AG10803 (cell line): ENCODE results near the gene RFX8.
A peak's percentile ranks its signal among the peaks of the same experiment; 100 is the strongest.
"Not testable (repeated sequence)": the region's sequence is repeated elsewhere in the genome, so short reads cannot be mapped to it uniquely, and the experiment has no call there.

ENCODE experiments used
- DNase-seq: peaks from one replicate; pipeline ENCODE4 v3.0.0; 2010; ENCODE audit warnings: low read depth
- H3K4me3 ChIP-seq: 2 replicates; pipeline ENCODE4 v1.5.1; 2011; ENCODE audit warnings: mild to moderate bottlenecking, low read length, control low read depth
- CTCF ChIP-seq: conservative IDR thresholded peaks from 2 replicates; pipeline ENCODE4 v1.5.1; 2011; ENCODE audit warnings: mild to moderate bottlenecking, low read length, control low read depth, inconsistent platforms

The RFX8 gene

GRCh38 chr2:101516349-101516748 is 41.4 kb upstream of the RFX8 start:
- no peak for DNase-seq
- TF ChIP-seq CTCF = no peak
- H3K4me3 ChIP-seq = no peak overlapping the region

GRCh38 chr2:101515477-101515876 is 40.6 kb upstream of the RFX8 start:
- peak; percentile 79 for DNase-seq
- H3K4me3 ChIP-seq = no peak overlapping the region
- TF ChIP-seq CTCF = no peak

- H3K4me3 ChIP-seq = no peak overlapping the region
- no peak for DNase-seq
- TF ChIP-seq CTCF = no peak
These were observed 38.1 kb upstream of the RFX8 start for GRCh38 chr2:101512993-101513392.

GRCh38 chr2:101511381-101511780 is 36.5 kb upstream of the RFX8 start:
- no peak for DNase-seq
- TF ChIP-seq CTCF = no peak
- H3K4me3 ChIP-seq = no peak overlapping the region

GRCh38 chr2:101509499-101510284 is 34.8 kb upstream of the RFX8 start:
- no peak overlapping the region for H3K4me3 ChIP-seq
- peak; percentile 77 for DNase-seq
- TF ChIP-seq CTCF = no peak

GRCh38 chr2:101508636-101509035 is 33.7 kb upstream of the RFX8 start:
- H3K4me3 ChIP-seq = no peak overlapping the region
- peak; percentile 35 for DNase-seq
- TF ChIP-seq CTCF = no peak

- not testable (repeated sequence) for DNase-seq, H3K4me3 ChIP-seq
These were observed 30.4 kb upstream of the RFX8 start for GRCh38 chr2:101505276-101505675.

GRCh38 chr2:101504744-101505143 is 29.8 kb upstream of the RFX8 start:
- H3K4me3 ChIP-seq, DNase-seq: not testable (repeated sequence)
